Epithelial cell of proximal tubule (primary cell): ENCODE measurements around the gene SRRM3. TPM values are rescaled to one million over a fixed set of nuclear protein-coding genes. Genes with fewer than 3 reads are reported as not detected.
"Not testable (repeated sequence)": the region's sequence is repeated elsewhere in the genome, so short reads cannot be mapped to it uniquely, and the experiment has no call there.

Experiments
- DNase-seq: peaks from one replicate; pipeline ENCODE4 v3.0.0-alpha.2; 2011; ENCODE audit warnings: low read depth
- H3K4me3 ChIP-seq: 2 replicates; pipeline ENCODE4 v1.5.1; 2011; ENCODE audit warnings: low read depth, mild to moderate bottlenecking, low read length
- total RNA-seq: library from RNA; depleted of rRNA; stranded (reverse); fragments of >200 nt; gene quantifications from 2 replicates; pipeline ENCODE4 v1.2.3, GENCODE V29; 2015
- TF ChIP-seq, protein P1 (sequence below): conservative IDR thresholded peaks from 2 replicates; pipeline ENCODE4 v1.5.1; 2012; ENCODE audit warnings: low read depth, mild to moderate bottlenecking, low read length

Gene SRRM3
- total RNA-seq, 1 donor from 2014 or later, result not detected

DNA sequence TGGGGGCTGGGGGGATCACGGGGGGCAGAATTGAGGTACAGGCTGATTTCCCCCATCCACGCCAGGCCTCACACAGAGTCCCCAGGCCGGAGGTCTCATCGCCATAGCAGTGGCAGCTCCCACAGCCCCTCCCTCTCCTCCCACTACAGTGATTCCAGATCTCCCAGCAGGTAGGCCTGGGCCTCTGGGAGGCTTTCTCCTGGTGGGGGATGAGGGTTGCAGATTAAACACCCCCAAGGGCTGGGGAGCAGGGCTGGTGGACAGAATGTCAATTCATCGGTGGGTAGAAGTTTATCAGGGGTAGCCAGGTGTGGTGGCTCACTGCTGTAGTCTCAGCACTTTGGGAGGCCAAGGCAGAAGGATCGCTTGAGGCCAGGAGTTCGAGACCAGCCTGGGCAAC, 63.6 kb downstream of the SRRM3 start:
- H3K4me3 ChIP-seq, result no peak overlapping the region
- no peak for DNase-seq
- TF ChIP-seq, protein P1, sequence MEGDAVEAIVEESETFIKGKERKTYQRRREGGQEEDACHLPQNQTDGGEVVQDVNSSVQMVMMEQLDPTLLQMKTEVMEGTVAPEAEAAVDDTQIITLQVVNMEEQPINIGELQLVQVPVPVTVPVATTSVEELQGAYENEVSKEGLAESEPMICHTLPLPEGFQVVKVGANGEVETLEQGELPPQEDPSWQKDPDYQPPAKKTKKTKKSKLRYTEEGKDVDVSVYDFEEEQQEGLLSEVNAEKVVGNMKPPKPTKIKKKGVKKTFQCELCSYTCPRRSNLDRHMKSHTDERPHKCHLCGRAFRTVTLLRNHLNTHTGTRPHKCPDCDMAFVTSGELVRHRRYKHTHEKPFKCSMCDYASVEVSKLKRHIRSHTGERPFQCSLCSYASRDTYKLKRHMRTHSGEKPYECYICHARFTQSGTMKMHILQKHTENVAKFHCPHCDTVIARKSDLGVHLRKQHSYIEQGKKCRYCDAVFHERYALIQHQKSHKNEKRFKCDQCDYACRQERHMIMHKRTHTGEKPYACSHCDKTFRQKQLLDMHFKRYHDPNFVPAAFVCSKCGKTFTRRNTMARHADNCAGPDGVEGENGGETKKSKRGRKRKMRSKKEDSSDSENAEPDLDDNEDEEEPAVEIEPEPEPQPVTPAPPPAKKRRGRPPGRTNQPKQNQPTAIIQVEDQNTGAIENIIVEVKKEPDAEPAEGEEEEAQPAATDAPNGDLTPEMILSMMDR, result no peak

DNA sequence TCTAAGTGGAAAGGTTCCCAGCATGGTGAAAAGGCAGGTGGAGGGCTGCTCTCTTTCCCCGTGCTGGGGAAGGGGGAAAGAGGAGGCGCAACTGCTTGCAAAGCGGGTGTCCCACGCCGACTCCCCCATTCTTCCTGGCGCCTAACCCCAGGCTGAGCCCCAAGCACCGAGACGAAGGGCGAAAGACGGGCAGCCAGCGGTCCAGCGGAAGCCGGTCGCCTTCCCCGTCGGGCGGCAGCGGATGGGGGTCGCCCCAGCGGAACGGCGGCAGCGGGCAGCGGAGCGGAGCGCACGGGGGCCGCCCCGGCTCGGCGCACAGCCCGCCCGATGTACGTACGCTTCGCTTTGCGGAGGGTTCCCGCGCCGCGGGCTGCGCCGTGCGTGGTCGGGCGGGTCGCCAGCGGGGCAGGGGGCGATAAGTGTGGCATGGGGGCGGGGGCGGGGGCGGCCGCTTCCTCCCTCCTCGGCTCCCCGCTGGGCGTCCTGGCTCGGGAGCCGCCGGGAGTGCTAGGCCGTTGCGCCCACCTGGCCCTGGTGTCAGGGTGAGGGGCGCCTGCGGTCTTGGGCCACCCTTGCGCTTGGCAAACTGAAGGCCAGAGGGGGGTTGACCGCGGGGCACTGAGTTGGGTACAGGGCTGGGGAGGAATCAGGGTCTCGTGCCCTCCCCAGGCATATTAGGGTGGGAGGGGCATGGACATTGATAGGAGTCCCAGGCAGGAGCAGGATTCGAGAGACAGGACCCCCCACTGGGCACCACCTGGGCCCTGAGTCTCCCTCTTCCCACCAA, 65.6 kb downstream of the SRRM3 start:
- no peak for DNase-seq
- no peak overlapping the region for H3K4me3 ChIP-seq
- TF ChIP-seq, protein P1, result no peak

DNA sequence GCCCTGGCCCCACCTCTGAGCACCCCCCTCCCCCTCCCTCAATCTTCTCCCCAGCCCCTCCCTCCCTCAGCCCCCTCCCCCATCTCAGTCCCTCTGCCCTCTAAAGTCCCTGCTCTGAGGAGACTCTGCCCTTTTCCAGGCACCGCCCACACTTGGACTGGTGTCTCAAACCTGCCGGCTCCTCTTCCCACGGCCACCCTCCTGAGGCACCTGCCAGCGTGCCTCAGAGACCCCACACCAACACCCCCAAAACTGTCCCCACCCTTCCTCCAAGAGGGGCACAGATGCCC, 66.1 kb downstream of the SRRM3 start:
- H3K4me3 ChIP-seq, result no peak overlapping the region
- TF ChIP-seq, protein P1, result no peak
- no peak for DNase-seq

DNA sequence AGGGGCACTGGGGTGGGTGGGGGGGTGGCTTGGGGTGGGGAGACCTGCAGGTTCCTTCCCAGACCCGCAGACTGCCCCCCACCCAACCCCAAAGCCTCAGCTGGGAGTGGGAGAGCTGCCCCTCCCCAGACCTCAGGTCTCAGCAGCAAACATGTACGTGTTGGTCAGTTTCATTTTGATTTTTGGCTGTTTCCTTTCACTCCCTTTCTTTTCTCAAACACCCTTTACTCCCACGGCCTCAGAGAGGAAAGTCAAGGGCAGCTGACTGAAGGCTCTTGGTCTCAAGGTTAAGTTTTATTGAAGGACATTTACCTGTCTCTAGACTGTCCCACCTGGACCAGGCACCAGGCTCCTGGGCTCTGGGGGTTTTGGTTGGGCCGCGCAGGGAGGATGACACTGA, 66.7 kb downstream of the SRRM3 start:
- DNase-seq, result no peak
- TF ChIP-seq, protein P1, result no peak
- H3K4me3 ChIP-seq, result no peak overlapping the region

DNA sequence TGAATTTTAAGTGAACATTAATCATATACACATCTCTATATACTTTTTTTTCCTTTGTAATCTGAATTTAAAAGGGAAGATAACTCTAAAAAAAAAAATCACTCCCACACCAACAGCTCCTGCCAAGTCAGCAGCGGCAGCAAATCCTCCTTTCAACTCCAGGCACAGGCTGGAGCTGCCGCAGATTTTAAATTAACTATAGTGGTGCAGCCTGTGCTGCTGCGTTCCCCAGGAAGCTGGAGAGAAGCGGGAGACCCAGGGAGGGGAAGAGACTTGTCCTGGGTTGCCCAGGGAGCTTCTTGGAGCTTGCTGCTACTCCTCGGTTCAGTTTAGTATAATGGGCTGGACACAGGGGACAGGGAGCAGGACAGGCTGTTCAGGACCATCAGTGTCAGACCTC, 68.2 kb downstream of the SRRM3 start:
- no peak overlapping the region for H3K4me3 ChIP-seq
- TF ChIP-seq, protein P1, result no peak
- no peak for DNase-seq

DNA sequence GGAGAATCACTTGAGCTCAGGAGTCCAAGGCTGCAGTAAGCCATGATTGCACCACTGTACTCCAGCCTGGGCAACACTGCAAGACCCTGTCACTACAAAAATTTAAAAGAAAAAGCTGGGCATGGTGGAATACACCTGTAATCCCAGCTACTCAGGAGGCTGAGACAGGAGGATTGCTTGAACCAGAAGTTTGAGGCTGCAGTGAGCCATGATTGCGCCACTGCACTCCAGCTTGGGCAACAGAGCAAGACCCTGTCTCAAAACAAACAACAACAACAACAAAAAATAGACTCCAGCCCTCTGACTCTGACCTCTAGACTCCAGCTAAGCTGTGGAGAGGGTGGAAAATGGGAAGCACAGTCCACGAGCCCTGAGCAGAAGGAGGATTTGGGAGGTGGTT, 69.7 kb downstream of the SRRM3 start:
- H3K4me3 ChIP-seq, DNase-seq: not testable (repeated sequence)

DNA sequence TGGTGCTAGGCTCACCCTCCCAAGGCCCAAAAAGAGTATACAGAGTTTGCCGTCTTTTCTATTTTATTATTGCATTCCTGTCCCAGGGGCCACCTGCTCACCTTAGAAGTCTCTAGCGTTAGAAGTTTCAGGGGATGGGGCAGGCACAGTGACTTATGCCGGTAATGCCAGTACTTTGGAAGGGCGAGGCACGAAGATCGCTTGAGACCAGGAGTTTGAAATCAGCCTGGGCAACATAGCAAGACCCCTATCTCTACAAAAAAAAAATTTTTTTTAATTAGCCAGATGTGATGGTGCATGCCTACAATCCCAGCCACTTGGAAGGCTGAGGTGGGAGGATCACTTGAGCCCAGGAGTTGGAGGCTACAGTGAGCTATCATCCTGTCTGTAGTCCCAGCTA, 70.4 kb downstream of the SRRM3 start:
- DNase-seq, result no peak
- TF ChIP-seq, protein P1, result no peak
- no peak overlapping the region for H3K4me3 ChIP-seq
